PFSK-1 (cell line): ENCODE data around the gene VPS8.

Source experiments
- FOXP2 ChIP-seq: optimal IDR thresholded peaks from 2 replicates; pipeline ENCODE3; 2011; ENCODE audit warnings: borderline replicate concordance, control low read depth, inconsistent platforms; ENCODE audit not compliant: insufficient read depth; ENCODE audit errors: extremely low read length, extremely low read depth
- POLR2AphosphoS5 ChIP-seq: IDR thresholded peaks from 2 replicates; pipeline ENCODE4 v1.6.1; 2012; ENCODE audit warnings: low read depth, mild to moderate bottlenecking, control low read depth, low read length, moderate library complexity
- REST ChIP-seq, 2 experiments: IDR thresholded peaks; 2 replicates each; pipeline versions ENCODE4 v1.6.1 to v1.8.0; 2011 to 2012; ENCODE audit warnings: low read depth in 2 of 2, low read length in 2 of 2, control low read depth in 1 of 2, inconsistent platforms in 1 of 2, mild to moderate bottlenecking in 1 of 2, moderate library complexity in 1 of 2; ENCODE audit not compliant: insufficient read depth in 1 of 2
- SIN3A ChIP-seq: IDR thresholded peaks from 2 replicates; pipeline ENCODE4 v1.6.1; 2012; ENCODE audit warnings: mild to moderate bottlenecking, low read length, moderate library complexity, borderline replicate concordance; ENCODE audit not compliant: insufficient read depth
- TAF1 ChIP-seq: IDR thresholded peaks from 2 replicates; pipeline ENCODE4 v1.6.1; 2012; ENCODE audit warnings: low read length, control low read depth, borderline replicate concordance; ENCODE audit not compliant: insufficient read depth

The VPS8 gene

GRCh38 chr3:185040425-185040824 lies 228.5 kb downstream of the VPS8 start:
- TF ChIP-seq REST (IDR thresholded peaks at IDR 0.05; ENCODE audit: insufficient read depth in 1 of 2, low read depth in 2 of 2, low read length in 2 of 2) = no peak
- TF ChIP-seq TAF1 = no peak
- no peak for TF ChIP-seq POLR2AphosphoS5
- no peak for TF ChIP-seq FOXP2
- TF ChIP-seq SIN3A = no peak

- TF ChIP-seq SIN3A (no peak), POLR2AphosphoS5 (no peak), FOXP2 (no peak), REST (IDR thresholded peaks at IDR 0.05; ENCODE audit: insufficient read depth in 1 of 2, low read depth in 2 of 2, low read length in 2 of 2) (no peak), TAF1 (no peak)
Observed at GRCh38 chr3:185041540-185041939, 229.6 kb downstream of the VPS8 start.

- TF ChIP-seq FOXP2 (no peak), REST (IDR thresholded peaks at IDR 0.05; ENCODE audit: insufficient read depth in 1 of 2, low read depth in 2 of 2, low read length in 2 of 2) (no peak), SIN3A (no peak), TAF1 (no peak), POLR2AphosphoS5 (no peak)
Observed at GRCh38 chr3:185042312-185043050, 230.5 kb downstream of the VPS8 start.

- TF ChIP-seq POLR2AphosphoS5 (no peak), SIN3A (no peak), TAF1 (no peak), FOXP2 (no peak)
Observed at GRCh38 chr3:185046164-185046515, 234.2 kb downstream of the VPS8 start.

GRCh38 chr3:185046603-185047002 lies 234.6 kb downstream of the VPS8 start:
- TF ChIP-seq FOXP2 (no peak), REST (IDR thresholded peaks at IDR 0.05; ENCODE audit: insufficient read depth in 1 of 2, low read depth in 2 of 2, low read length in 2 of 2) (no peak), TAF1 (no peak), SIN3A (no peak)
